Neural progenitor cell (in vitro differentiated cells): ENCODE data around the gene MEIS1.

Experiments used
- EZH2 ChIP-seq: fragments of 200-600 bp; sonication (generic); IDR thresholded peaks from 2 replicates; pipeline ENCODE4 v1.6.1; 2017; ENCODE audit warnings: antibody characterized with exemption, mild to moderate bottlenecking, moderate library complexity
- TF ChIP-seq, protein P1 (sequence below): fragments of 200-600 bp; sonication (generic); IDR thresholded peaks from 2 replicates; pipeline ENCODE4 v1.5.1; 2017; ENCODE audit warnings: antibody characterized with exemption, mild to moderate bottlenecking

- TF ChIP-seq, protein P1, sequence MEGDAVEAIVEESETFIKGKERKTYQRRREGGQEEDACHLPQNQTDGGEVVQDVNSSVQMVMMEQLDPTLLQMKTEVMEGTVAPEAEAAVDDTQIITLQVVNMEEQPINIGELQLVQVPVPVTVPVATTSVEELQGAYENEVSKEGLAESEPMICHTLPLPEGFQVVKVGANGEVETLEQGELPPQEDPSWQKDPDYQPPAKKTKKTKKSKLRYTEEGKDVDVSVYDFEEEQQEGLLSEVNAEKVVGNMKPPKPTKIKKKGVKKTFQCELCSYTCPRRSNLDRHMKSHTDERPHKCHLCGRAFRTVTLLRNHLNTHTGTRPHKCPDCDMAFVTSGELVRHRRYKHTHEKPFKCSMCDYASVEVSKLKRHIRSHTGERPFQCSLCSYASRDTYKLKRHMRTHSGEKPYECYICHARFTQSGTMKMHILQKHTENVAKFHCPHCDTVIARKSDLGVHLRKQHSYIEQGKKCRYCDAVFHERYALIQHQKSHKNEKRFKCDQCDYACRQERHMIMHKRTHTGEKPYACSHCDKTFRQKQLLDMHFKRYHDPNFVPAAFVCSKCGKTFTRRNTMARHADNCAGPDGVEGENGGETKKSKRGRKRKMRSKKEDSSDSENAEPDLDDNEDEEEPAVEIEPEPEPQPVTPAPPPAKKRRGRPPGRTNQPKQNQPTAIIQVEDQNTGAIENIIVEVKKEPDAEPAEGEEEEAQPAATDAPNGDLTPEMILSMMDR: no peak
- no peak for TF ChIP-seq EZH2
These were observed 167.4 kb downstream of the MEIS1 start for GRCh38 chr2:66602341-66602740.
